ENCODE data around the gene GNPTAB.

DNA sequence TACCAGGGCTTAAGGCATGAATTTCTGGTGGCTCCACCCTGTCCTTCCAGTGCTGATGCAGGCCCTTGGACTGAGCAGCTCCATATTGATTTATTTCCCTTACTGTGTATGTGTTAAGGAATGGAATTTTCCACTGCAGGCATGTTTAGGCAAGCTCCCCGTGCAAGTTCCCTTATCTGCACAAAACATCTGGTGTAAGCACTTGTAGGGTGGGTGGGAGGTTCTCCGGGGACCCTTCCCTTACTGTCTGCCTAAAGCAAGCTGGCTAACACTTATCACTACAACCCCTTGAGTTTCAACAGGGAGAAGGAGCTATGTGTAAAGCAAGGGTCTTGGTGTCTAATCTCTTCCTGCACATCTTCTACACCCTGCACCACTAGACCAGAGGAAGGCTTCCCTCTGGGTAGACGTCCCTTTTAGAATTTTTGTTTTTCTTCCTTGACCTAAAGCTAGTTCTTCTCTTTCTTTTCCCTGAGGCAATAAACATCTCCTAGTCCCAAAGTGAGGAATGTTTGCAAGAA lies 24.7 kb upstream of the GNPTAB start:
- TF ChIP-seq ZNF274 (IDR thresholded peaks at IDR 0.05; ENCODE audit: low read depth, low read length) (no peak), SUZ12 (IDR thresholded peaks at IDR 0.05; ENCODE audit: extremely low read depth, insufficient read depth, insufficient read length) (no peak), YY1 (IDR thresholded peaks at IDR 0.05; ENCODE audit: insufficient read depth, insufficient read length) (no peak)

Measured in NT2/D1 (cell line).